Body of pancreas (tissue), 4 donors: ENCODE data around the gene DENND4A.

Experiments
- CTCF ChIP-seq, 7 experiments: fragments of 450-650 bp in 4 of 7; fragments of 200-600 bp in 3 of 7; sonication (generic) in 3 of 7; IDR thresholded peaks; one replicate each; pipeline ENCODE4 v1.5.1; 2016 to 2019; ENCODE audit warnings: antibody characterized with exemption in 7 of 7
- POLR2A ChIP-seq, 3 donors: fragments of 450-650 bp; IDR thresholded peaks; one replicate each; pipeline ENCODE4 v1.6.1; 2016; ENCODE audit warnings: antibody characterized with exemption in 3 of 3, mild to moderate bottlenecking in 2 of 3

DNA sequence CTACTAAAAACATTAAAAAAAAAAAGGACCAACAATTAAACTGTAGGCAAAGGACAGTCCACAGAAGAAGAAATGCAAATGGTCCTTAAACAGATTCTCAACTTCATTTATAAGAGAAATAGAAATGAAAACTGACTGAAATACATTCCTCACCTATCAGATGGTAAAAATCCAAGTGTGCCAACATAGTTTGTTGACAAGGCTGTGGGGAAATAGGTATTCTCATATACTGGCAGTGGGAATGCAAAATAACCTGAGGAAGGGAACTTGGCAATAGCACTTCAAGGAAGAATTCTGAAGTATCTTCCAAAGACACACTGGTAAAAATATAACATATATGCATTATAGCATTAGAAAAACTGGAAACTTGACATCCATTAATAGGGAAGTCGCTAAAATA lies 116.5 kb downstream of the DENND4A start:
- TF ChIP-seq POLR2A (IDR thresholded peaks at IDR 0.05) (no peak), CTCF (IDR thresholded peaks at IDR 0.05) (no peak)
